Measurements from ENCODE around the gene MUCL3.
"Not testable (repeated sequence)": the region's sequence is repeated elsewhere in the genome, so short reads cannot be mapped to it uniquely, and the experiment has no call there.

The MUCL3 gene

DNA sequence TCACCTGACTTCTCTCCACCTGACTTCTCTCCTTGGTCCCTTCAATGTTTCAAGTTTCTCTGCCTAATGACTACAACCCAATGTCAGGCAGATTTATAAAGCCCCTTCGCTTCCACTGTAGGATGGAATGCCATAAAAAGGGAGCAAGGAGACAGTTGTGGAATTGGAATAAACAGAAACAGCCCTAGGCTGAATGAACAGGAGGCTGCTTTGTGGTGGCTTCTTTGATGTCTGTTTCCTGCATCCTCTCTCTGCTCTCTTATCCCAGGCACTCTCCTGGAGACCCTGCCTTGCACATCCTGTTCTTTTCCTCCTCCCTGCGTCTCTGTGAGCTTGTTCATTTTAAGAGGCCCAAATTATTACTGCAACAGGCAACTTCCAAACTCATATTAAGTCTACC lies 16.9 kb downstream of the MUCL3 start:
- H3K27ac ChIP-seq (ENCODE audit: low read depth, low read length) = no peak overlapping the region
- peaks cover 36% of the 10 kb centered on the region for H3K27me3 ChIP-seq (ENCODE audit: insufficient read depth, low read length)
- no peaks in the 10 kb centered on the region for H3K36me3 ChIP-seq (ENCODE audit: insufficient read depth, low read length)
- peaks cover 6% of the 10 kb centered on the region for H3K4me1 ChIP-seq (ENCODE audit: control insufficient read depth, insufficient read depth, low read length, unreplicated experiment)
- H3K79me2 ChIP-seq (ENCODE audit: control insufficient read depth, insufficient read depth, low read length, unreplicated experiment) = no peaks in the 10 kb centered on the region
- no peak overlapping the region for H3K4me3 ChIP-seq (ENCODE audit: low read depth, low read length)
- H2AFZ ChIP-seq (ENCODE audit: low read length, unreplicated experiment) = no peak overlapping the region

GRCh38 chr6:30960907-30961673 lies 20.3 kb downstream of the MUCL3 start:
- Histone ChIP-seq H3K36me3 (ENCODE audit: insufficient read depth, low read length) (no peaks in the 10 kb centered on the region), H3K4me1 (ENCODE audit: control insufficient read depth, insufficient read depth, low read length, unreplicated experiment) (no peaks in the 10 kb centered on the region), H3K27ac (ENCODE audit: low read depth, low read length) (no peak overlapping the region), H3K27me3 (ENCODE audit: insufficient read depth, low read length) (peaks cover 15% of the 10 kb centered on the region; the same call in 1 of the 2 replicates), H3K79me2 (ENCODE audit: control insufficient read depth, insufficient read depth, low read length, unreplicated experiment) (no peaks in the 10 kb centered on the region), H2AFZ (ENCODE audit: low read length, unreplicated experiment) (no peak overlapping the region), H3K4me3 (ENCODE audit: low read depth, low read length) (no peak overlapping the region)

DNA sequence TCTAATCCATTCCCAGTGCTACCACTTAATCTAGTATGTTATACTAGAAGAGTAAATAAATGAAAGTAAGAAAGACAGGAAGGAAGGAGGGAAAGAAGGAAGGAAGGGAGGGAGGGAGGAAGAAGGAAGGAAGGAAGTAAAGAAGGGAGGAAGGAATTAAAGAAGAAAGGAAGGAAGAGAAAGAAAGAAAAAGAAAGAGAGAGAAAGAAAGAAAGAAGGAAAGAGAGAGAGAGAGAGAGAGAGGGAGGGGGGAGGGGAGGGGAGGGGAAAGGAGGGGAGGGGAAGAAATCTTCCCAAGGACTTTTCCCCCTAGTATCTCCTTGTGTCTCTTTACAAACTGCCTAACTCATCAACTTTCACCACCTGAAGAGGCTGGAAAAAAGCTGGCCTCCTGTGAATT lies 21.9 kb downstream of the MUCL3 start:
- Histone ChIP-seq H3K27ac (ENCODE audit: low read depth, low read length) (no peak overlapping the region), H3K4me1 (ENCODE audit: control insufficient read depth, insufficient read depth, low read length, unreplicated experiment) (no peaks in the 10 kb centered on the region), H3K79me2 (ENCODE audit: control insufficient read depth, insufficient read depth, low read length, unreplicated experiment) (no peaks in the 10 kb centered on the region), H3K4me3 (ENCODE audit: low read depth, low read length) (no peak overlapping the region), H3K36me3 (ENCODE audit: insufficient read depth, low read length) (no peaks in the 10 kb centered on the region), H2AFZ (ENCODE audit: low read length, unreplicated experiment) (no peak overlapping the region), H3K27me3 (ENCODE audit: insufficient read depth, low read length) (peaks cover 11% of the 10 kb centered on the region; the same call in 1 of the 2 replicates)

GRCh38 chr6:30963641-30964040 lies 22.9 kb downstream of the MUCL3 start:
- Histone ChIP-seq H3K36me3 (ENCODE audit: insufficient read depth, low read length) (no peaks in the 10 kb centered on the region), H2AFZ (ENCODE audit: low read length, unreplicated experiment) (no peak overlapping the region), H3K27me3 (ENCODE audit: insufficient read depth, low read length) (0 out of 2 replicates have a peak, but pooled peaks cover 6% of the 10 kb centered on the region), H3K27ac (ENCODE audit: low read depth, low read length) (no peak overlapping the region), H3K79me2 (ENCODE audit: control insufficient read depth, insufficient read depth, low read length, unreplicated experiment) (no peaks in the 10 kb centered on the region), H3K4me3 (ENCODE audit: low read depth, low read length) (no peak overlapping the region), H3K4me1 (ENCODE audit: control insufficient read depth, insufficient read depth, low read length, unreplicated experiment) (no peaks in the 10 kb centered on the region)

- Histone ChIP-seq H3K4me1 (ENCODE audit: control insufficient read depth, insufficient read depth, low read length, unreplicated experiment) (no peaks in the 10 kb centered on the region), H3K27me3 (ENCODE audit: insufficient read depth, low read length) (0 out of 2 replicates have a peak, but pooled peaks cover 6% of the 10 kb centered on the region), H3K79me2 (ENCODE audit: control insufficient read depth, insufficient read depth, low read length, unreplicated experiment) (no peaks in the 10 kb centered on the region), H2AFZ (ENCODE audit: low read length, unreplicated experiment) (no peak overlapping the region), H3K4me3 (ENCODE audit: low read depth, low read length) (no peak overlapping the region), H3K27ac (ENCODE audit: low read depth, low read length) (no peak overlapping the region), H3K36me3 (ENCODE audit: insufficient read depth, low read length) (no peaks in the 10 kb centered on the region)
Measured at GRCh38 chr6:30964075-30964474, 23.3 kb downstream of the MUCL3 start.

- Histone ChIP-seq H3K27me3 (ENCODE audit: insufficient read depth, low read length) (0 out of 2 replicates have a peak, but pooled peaks cover 6% of the 10 kb centered on the region), H3K4me1 (ENCODE audit: control insufficient read depth, insufficient read depth, low read length, unreplicated experiment) (no peaks in the 10 kb centered on the region), H2AFZ (ENCODE audit: low read length, unreplicated experiment) (no peak overlapping the region), H3K4me3 (ENCODE audit: low read depth, low read length) (no peak overlapping the region), H3K27ac (ENCODE audit: low read depth, low read length) (no peak overlapping the region), H3K79me2 (ENCODE audit: control insufficient read depth, insufficient read depth, low read length, unreplicated experiment) (no peaks in the 10 kb centered on the region), H3K36me3 (ENCODE audit: insufficient read depth, low read length) (no peaks in the 10 kb centered on the region)
Measured at GRCh38 chr6:30965140-30965601, 24.4 kb downstream of the MUCL3 start.

- no peak overlapping the region for H2AFZ ChIP-seq (ENCODE audit: low read length, unreplicated experiment)
- H3K27me3 ChIP-seq (ENCODE audit: insufficient read depth, low read length) = 0 out of 2 replicates have a peak, but pooled peaks cover 6% of the 10 kb centered on the region
- H3K27ac ChIP-seq (ENCODE audit: low read depth, low read length) = no peak overlapping the region
- H3K4me3 ChIP-seq (ENCODE audit: low read depth, low read length) = no peak overlapping the region
- no peaks in the 10 kb centered on the region for H3K4me1 ChIP-seq (ENCODE audit: control insufficient read depth, insufficient read depth, low read length, unreplicated experiment)
- H3K79me2 ChIP-seq (ENCODE audit: control insufficient read depth, insufficient read depth, low read length, unreplicated experiment) = no peaks in the 10 kb centered on the region
- no peaks in the 10 kb centered on the region for H3K36me3 ChIP-seq (ENCODE audit: insufficient read depth, low read length)
Measured at GRCh38 chr6:30966154-30966553, 25.4 kb downstream of the MUCL3 start.

DNA sequence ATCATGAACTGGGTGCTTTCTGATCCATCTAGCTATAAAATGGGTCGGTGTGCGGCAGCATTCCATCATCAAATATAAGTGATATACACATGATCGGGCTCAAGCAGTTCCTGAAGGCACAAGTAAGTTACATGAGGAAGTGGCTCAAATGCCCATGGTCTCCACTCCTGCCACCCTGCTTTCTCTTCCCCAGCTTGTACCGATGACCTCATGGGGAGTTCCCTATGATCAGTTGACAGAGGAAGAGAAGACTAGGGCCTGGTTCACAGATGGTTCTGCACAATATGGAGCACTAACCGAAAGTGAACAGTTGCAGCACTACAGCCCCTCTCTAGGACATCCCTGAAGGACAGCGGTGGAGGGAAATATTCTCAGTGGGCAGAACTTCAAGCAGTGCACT lies 28.4 kb downstream of the MUCL3 start:
- H3K4me1 ChIP-seq (ENCODE audit: control insufficient read depth, insufficient read depth, low read length, unreplicated experiment); H3K36me3 ChIP-seq (ENCODE audit: insufficient read depth, low read length); H2AFZ ChIP-seq (ENCODE audit: low read length, unreplicated experiment); H3K27ac ChIP-seq (ENCODE audit: low read depth, low read length); H3K4me3 ChIP-seq (ENCODE audit: low read depth, low read length); H3K79me2 ChIP-seq (ENCODE audit: control insufficient read depth, insufficient read depth, low read length, unreplicated experiment): not testable (repeated sequence)
- H3K27me3 ChIP-seq (ENCODE audit: insufficient read depth, low read length) = peaks cover 23% of the 10 kb centered on the region; the same call in 1 of the 2 replicates

DNA sequence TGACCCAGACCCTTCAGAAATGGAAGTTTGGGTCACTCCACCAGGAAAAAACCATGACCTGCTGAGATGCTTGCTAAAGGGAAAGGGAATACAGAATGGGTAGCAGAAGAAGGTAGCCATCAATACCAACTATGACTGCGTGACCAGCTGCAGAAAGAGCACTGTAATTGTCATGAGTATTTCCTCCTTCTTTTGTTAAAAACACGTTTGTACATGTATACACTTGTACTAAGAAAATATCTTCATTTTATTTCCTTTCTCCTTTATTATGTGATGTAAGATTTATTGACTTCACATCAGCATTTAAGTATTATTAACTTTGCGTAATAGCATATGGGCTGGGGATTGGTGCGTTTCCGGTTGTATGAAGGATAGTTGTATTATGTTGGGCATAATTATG lies 30.2 kb downstream of the MUCL3 start:
- Histone ChIP-seq H3K27ac (ENCODE audit: low read depth, low read length) (no peak overlapping the region), H3K36me3 (ENCODE audit: insufficient read depth, low read length) (no peaks in the 10 kb centered on the region), H3K4me1 (ENCODE audit: control insufficient read depth, insufficient read depth, low read length, unreplicated experiment) (no peaks in the 10 kb centered on the region), H3K27me3 (ENCODE audit: insufficient read depth, low read length) (peaks cover 17% of the 10 kb centered on the region; the same call in 1 of the 2 replicates), H2AFZ (ENCODE audit: low read length, unreplicated experiment) (no peak overlapping the region), H3K4me3 (ENCODE audit: low read depth, low read length) (no peak overlapping the region), H3K79me2 (ENCODE audit: control insufficient read depth, insufficient read depth, low read length, unreplicated experiment) (no peaks in the 10 kb centered on the region)

GRCh38 chr6:30972816-30973215 lies 32.0 kb downstream of the MUCL3 start:
- Histone ChIP-seq H3K27me3 (ENCODE audit: insufficient read depth, low read length) (peaks cover 17% of the 10 kb centered on the region; the same call in 1 of the 2 replicates), H3K27ac (ENCODE audit: low read depth, low read length) (no peak overlapping the region), H3K4me1 (ENCODE audit: control insufficient read depth, insufficient read depth, low read length, unreplicated experiment) (no peaks in the 10 kb centered on the region), H3K36me3 (ENCODE audit: insufficient read depth, low read length) (no peaks in the 10 kb centered on the region), H3K4me3 (ENCODE audit: low read depth, low read length) (no peak overlapping the region), H2AFZ (ENCODE audit: low read length, unreplicated experiment) (no peak overlapping the region), H3K79me2 (ENCODE audit: control insufficient read depth, insufficient read depth, low read length, unreplicated experiment) (no peaks in the 10 kb centered on the region)
